HG03159 (cell line): ENCODE data around the gene TTLL5.

Experiments used
- ATAC-seq: cut with Tn5 transposase; IDR thresholded peaks from one replicate; pipeline ENCODE4 v1.9.1; 2021; ENCODE audit warnings: mild to moderate bottlenecking, moderate library complexity; ENCODE audit not compliant: unreplicated experiment

The TTLL5 gene

GRCh38 chr14:75783602-75784313 lies 122.7 kb downstream of the TTLL5 start:
- no peak for ATAC-seq

- no peak for ATAC-seq
Measured at GRCh38 chr14:75784314-75784686, 123.3 kb downstream of the TTLL5 start.

- ATAC-seq: no peak
Measured at GRCh38 chr14:75793806-75794205, 132.8 kb downstream of the TTLL5 start.

GRCh38 chr14:75794615-75795038 lies 133.6 kb downstream of the TTLL5 start:
- ATAC-seq: no peak

GRCh38 chr14:75800792-75801191 lies 139.7 kb downstream of the TTLL5 start:
- no peak for ATAC-seq

GRCh38 chr14:75802486-75802885 lies 141.4 kb downstream of the TTLL5 start:
- no peak for ATAC-seq

- ATAC-seq: no peak
Measured at GRCh38 chr14:75803765-75804164, 142.7 kb downstream of the TTLL5 start.

- ATAC-seq: no peak
Measured at GRCh38 chr14:75804570-75805275, 143.7 kb downstream of the TTLL5 start.

GRCh38 chr14:75805646-75806045 lies 144.6 kb downstream of the TTLL5 start:
- no peak for ATAC-seq

GRCh38 chr14:75806352-75806832 lies 145.3 kb downstream of the TTLL5 start:
- ATAC-seq: no peak

- no peak for ATAC-seq
Measured at GRCh38 chr14:75807667-75808360, 146.8 kb downstream of the TTLL5 start.

GRCh38 chr14:75811136-75811829 lies 150.2 kb downstream of the TTLL5 start:
- ATAC-seq: no peak

GRCh38 chr14:75811872-75812499 lies 150.9 kb downstream of the TTLL5 start:
- no peak for ATAC-seq

GRCh38 chr14:75812622-75813021 lies 151.6 kb downstream of the TTLL5 start:
- ATAC-seq: no peak

GRCh38 chr14:75820761-75821160 lies 159.7 kb downstream of the TTLL5 start:
- no peak for ATAC-seq

GRCh38 chr14:75821831-75822521 lies 160.9 kb downstream of the TTLL5 start:
- no peak for ATAC-seq

GRCh38 chr14:75822522-75823141 lies 161.6 kb downstream of the TTLL5 start:
- ATAC-seq: no peak

- no peak for ATAC-seq
Measured at GRCh38 chr14:75823334-75823733, 162.3 kb downstream of the TTLL5 start.

GRCh38 chr14:75824318-75824717 lies 163.3 kb downstream of the TTLL5 start:
- no peak for ATAC-seq

- ATAC-seq: no peak
Measured at GRCh38 chr14:75825147-75825592, 164.1 kb downstream of the TTLL5 start.
